ENCODE measurements around the gene CCR1.
"Not testable (repeated sequence)": the region's sequence is repeated elsewhere in the genome, so short reads cannot be mapped to it uniquely, and the experiment has no call there.

The CCR1 gene

GRCh38 chr3:46168583-46169345 is 39.3 kb downstream of the CCR1 start:
- peak; percentile 56 for DNase-seq (ENCODE audit: low spot score)

- peak; percentile 66 for DNase-seq (ENCODE audit: low spot score)
Observed at GRCh38 chr3:46163556-46164041, 44.5 kb downstream of the CCR1 start.

GRCh38 chr3:46162975-46163555 is 45.0 kb downstream of the CCR1 start:
- DNase-seq (ENCODE audit: low spot score), result peak; percentile 76

GRCh38 chr3:46157685-46158084 is 50.4 kb downstream of the CCR1 start:
- DNase-seq (ENCODE audit: low spot score), result not testable (repeated sequence)

- DNase-seq (ENCODE audit: low spot score), result no peak
Observed at GRCh38 chr3:46154311-46154710, 53.8 kb downstream of the CCR1 start.

All from kidney tubule cell (primary cell).